Body of pancreas (tissue), 4 donors: ENCODE results near the gene NCBP2L.

Source experiments
- CTCF ChIP-seq, 7 experiments: fragments of 450-650 bp in 4 of 7; fragments of 200-600 bp in 3 of 7; sonication (generic) in 3 of 7; IDR thresholded peaks; one replicate each; pipeline ENCODE4 v1.5.1; 2016 to 2019; ENCODE audit warnings: antibody characterized with exemption in 7 of 7
- POLR2A ChIP-seq, 3 donors: fragments of 450-650 bp; IDR thresholded peaks; one replicate each; pipeline ENCODE4 v1.6.1; 2016; ENCODE audit warnings: antibody characterized with exemption in 3 of 3, mild to moderate bottlenecking in 2 of 3

GRCh38 chrX:107728371-107729099, 49.0 kb upstream of the NCBP2L start:
- TF ChIP-seq CTCF (IDR thresholded peaks at IDR 0.05) (no peak), POLR2A (IDR thresholded peaks at IDR 0.05) (no peak)
